DMS79 treated with DMSO at 0.1 percent for 48 hours (cell line): ENCODE data around the gene KRT17.
A peak's percentile ranks its signal among the peaks of the same experiment; 100 is the strongest.

ENCODE experiments used
- DNase-seq: peaks from one replicate; lab custom pipeline; 2025; lab: John Stamatoyannopoulos, UW

Gene KRT17

GRCh38 chr17:41624208-41625101 is at the start of gene KRT17:
Gene KRT17 (minus strand): TSS chr17:41624575. CDS start chr17:41624509, 66 bp downstream.
- no peak for DNase-seq

GRCh38 chr17:41672153-41672552 is 47.8 kb upstream of the KRT17 start:
- DNase-seq: no peak

GRCh38 chr17:41667280-41668041 is 43.1 kb upstream of the KRT17 start:
- no peak for DNase-seq

GRCh38 chr17:41666708-41667279 is 42.4 kb upstream of the KRT17 start:
- peak; percentile 81 for DNase-seq

GRCh38 chr17:41666237-41666641 is 41.9 kb upstream of the KRT17 start:
- DNase-seq: peak; percentile 90

GRCh38 chr17:41665566-41666236 is 41.3 kb upstream of the KRT17 start:
- peak; percentile 90 for DNase-seq

- no peak for DNase-seq
These were observed 40.5 kb upstream of the KRT17 start for GRCh38 chr17:41664587-41665565.

GRCh38 chr17:41664172-41664457 is 39.7 kb upstream of the KRT17 start:
- no peak for DNase-seq

- DNase-seq: no peak
These were observed 39.2 kb upstream of the KRT17 start for GRCh38 chr17:41663451-41664171.

- DNase-seq: no peak
These were observed 35.9 kb upstream of the KRT17 start for GRCh38 chr17:41660221-41660711.

- no peak for DNase-seq
These were observed 35.2 kb upstream of the KRT17 start for GRCh38 chr17:41659427-41660212.

GRCh38 chr17:41658846-41659245 is 34.5 kb upstream of the KRT17 start:
- DNase-seq: no peak

GRCh38 chr17:41657936-41658335 is 33.6 kb upstream of the KRT17 start:
- no peak for DNase-seq

GRCh38 chr17:41657176-41657754 is 32.9 kb upstream of the KRT17 start:
- DNase-seq: no peak

GRCh38 chr17:41656249-41657023 is 32.1 kb upstream of the KRT17 start:
- DNase-seq: no peak

GRCh38 chr17:41655611-41656111 is 31.3 kb upstream of the KRT17 start:
- DNase-seq: peak; percentile 76

GRCh38 chr17:41654678-41655607 is 30.6 kb upstream of the KRT17 start:
- peak; percentile 36 for DNase-seq
